ENCODE data around the gene PDK2. TPM values are rescaled to one million over a fixed set of nuclear protein-coding genes. Genes with fewer than 3 reads are reported as not detected.

Gene PDK2
- total RNA-seq, 4 donors from 2014 or later: 31.6 to 70.6 (median 58.1) TPM

DNA sequence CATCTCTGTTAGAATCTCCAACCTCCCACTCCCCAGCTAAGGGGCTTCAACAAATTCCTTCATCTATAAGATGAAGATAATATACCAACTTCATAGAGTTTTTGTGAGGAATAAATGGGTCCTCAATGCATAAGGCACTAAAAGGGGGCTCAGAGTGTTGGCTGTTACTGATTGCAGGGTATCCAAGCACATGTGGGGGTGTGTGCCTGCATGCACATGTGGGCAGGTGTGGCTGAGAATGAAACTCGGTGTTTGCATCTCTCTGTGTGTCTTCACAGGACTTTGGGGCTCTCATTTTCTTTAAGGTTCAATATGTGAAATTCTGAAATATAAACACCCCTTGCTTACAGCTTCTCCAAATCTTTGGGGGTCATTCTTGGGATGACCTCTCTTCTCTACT is 59.5 kb downstream of the PDK2 start:
- H3K27ac ChIP-seq: peak overlapping the region in 3 of 4 donors; percentile 91 to 97 (median 95)
- no peak overlapping the region for H3K4me3 ChIP-seq
- 11 to 33% methylated on average over 1 of the region's 1 CpG for WGBS, 2 donors (ENCODE audit: low coverage in 1 of 2)
- no peaks in the 10 kb centered on the region for H3K27me3 ChIP-seq
- no peaks in the 10 kb centered on the region for H3K36me3 ChIP-seq
- ATAC-seq: no peak
- H3K9me3 ChIP-seq: no peaks in the 10 kb centered on the region
- no peak for TF ChIP-seq POLR2A (IDR thresholded peaks at IDR 0.05)
- TF ChIP-seq EP300 (IDR thresholded peaks at IDR 0.05): no peak
- TF ChIP-seq POLR2AphosphoS5 (IDR thresholded peaks at IDR 0.05): no peak
- peaks cover 0 to 55% (median 27%) of the 10 kb centered on the region in 3 donors for H3K4me1 ChIP-seq

DNA sequence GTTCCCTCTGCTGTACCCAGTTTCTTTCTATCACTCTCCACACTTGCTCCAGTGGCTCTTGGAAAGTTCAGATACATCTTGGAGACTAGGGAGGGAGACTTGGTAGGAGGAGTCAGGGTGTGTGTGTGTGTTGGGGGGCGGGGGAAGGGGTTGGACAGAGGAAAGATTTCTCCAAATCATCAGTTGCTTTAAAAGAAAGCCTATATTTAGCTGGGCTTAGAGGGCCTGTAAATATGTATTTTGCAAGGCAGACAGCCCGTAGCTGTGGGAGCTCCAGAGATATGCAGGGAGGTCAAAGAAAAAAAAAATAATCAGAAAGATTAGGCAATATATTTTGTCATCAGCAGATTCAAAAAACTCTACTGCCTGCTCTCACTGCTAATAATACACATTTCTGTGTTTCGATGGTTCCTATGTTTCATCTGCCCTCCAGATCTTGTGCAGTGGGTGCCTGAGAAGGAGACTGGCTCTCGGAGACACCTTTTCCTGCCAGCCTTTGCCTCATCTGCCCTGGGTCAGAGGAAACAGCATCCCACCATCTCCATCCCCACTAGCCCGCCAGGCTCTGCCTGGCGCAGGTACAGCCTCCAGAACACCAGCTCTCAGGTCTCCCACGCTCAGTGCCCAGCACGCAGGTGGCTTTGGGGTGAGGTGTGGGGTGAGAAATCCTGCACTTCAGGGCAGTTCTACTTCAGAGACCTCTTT is 60.1 kb downstream of the PDK2 start:
- Histone ChIP-seq H3K27ac (peak overlapping the region; percentile 4 to 97 (median 93)), H3K9me3 (no peaks in the 10 kb centered on the region), H3K4me1 (peaks cover 0 to 52% (median 27%) of the 10 kb centered on the region in 3 donors), H3K4me3 (no peak overlapping the region), H3K36me3 (no peaks in the 10 kb centered on the region), H3K27me3 (no peaks in the 10 kb centered on the region)
- ATAC-seq: peak; percentile 26
- 0 to 46% methylated on average over 1 to 7 of the region's 8 CpGs for WGBS, 2 donors (ENCODE audit: low coverage in 1 of 2)
- TF ChIP-seq, protein P1, sequence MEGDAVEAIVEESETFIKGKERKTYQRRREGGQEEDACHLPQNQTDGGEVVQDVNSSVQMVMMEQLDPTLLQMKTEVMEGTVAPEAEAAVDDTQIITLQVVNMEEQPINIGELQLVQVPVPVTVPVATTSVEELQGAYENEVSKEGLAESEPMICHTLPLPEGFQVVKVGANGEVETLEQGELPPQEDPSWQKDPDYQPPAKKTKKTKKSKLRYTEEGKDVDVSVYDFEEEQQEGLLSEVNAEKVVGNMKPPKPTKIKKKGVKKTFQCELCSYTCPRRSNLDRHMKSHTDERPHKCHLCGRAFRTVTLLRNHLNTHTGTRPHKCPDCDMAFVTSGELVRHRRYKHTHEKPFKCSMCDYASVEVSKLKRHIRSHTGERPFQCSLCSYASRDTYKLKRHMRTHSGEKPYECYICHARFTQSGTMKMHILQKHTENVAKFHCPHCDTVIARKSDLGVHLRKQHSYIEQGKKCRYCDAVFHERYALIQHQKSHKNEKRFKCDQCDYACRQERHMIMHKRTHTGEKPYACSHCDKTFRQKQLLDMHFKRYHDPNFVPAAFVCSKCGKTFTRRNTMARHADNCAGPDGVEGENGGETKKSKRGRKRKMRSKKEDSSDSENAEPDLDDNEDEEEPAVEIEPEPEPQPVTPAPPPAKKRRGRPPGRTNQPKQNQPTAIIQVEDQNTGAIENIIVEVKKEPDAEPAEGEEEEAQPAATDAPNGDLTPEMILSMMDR (IDR thresholded peaks at IDR 0.05): no peak
- no peak for TF ChIP-seq POLR2AphosphoS5 (IDR thresholded peaks at IDR 0.05)
- TF ChIP-seq POLR2A (IDR thresholded peaks at IDR 0.05): no peak
- TF ChIP-seq EP300 (IDR thresholded peaks at IDR 0.05): no peak

DNA sequence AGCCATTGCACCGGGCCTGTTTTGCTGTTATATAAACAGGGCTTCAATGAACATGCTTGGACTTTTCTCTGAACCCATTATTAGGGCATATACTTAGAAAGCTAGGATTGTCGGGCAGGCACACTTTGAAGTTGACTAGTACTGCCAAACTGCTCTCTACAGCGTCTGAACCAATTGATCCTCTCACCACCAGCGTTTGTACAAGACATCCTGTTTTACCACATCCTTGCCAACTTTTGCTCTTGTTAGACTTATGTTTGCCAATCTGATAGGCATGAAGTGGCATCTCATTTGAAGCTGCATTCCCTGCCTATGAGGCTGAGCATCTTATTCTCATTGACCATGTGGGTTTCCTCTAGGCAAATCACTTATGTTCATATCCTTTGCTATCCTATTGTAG is 62.7 kb downstream of the PDK2 start:
- no peak overlapping the region for H3K27ac ChIP-seq
- H3K27me3 ChIP-seq: no peaks in the 10 kb centered on the region
- WGBS, 2 donors (ENCODE audit: low coverage in 1 of 2): 64 to 85% methylated on average over 2 to 4 of the region's 4 CpGs
- no peaks in the 10 kb centered on the region for H3K9me3 ChIP-seq
- H3K4me1 ChIP-seq: peaks cover 0 to 55% (median 28%) of the 10 kb centered on the region in 3 donors
- H3K4me3 ChIP-seq: no peak overlapping the region
- TF ChIP-seq EP300 (IDR thresholded peaks at IDR 0.05): no peak
- TF ChIP-seq POLR2A (IDR thresholded peaks at IDR 0.05): no peak
- no peak for TF ChIP-seq POLR2AphosphoS5 (IDR thresholded peaks at IDR 0.05)
- TF ChIP-seq, protein P1 (IDR thresholded peaks at IDR 0.05): no peak
- no peak for ATAC-seq
- no peaks in the 10 kb centered on the region for H3K36me3 ChIP-seq

DNA sequence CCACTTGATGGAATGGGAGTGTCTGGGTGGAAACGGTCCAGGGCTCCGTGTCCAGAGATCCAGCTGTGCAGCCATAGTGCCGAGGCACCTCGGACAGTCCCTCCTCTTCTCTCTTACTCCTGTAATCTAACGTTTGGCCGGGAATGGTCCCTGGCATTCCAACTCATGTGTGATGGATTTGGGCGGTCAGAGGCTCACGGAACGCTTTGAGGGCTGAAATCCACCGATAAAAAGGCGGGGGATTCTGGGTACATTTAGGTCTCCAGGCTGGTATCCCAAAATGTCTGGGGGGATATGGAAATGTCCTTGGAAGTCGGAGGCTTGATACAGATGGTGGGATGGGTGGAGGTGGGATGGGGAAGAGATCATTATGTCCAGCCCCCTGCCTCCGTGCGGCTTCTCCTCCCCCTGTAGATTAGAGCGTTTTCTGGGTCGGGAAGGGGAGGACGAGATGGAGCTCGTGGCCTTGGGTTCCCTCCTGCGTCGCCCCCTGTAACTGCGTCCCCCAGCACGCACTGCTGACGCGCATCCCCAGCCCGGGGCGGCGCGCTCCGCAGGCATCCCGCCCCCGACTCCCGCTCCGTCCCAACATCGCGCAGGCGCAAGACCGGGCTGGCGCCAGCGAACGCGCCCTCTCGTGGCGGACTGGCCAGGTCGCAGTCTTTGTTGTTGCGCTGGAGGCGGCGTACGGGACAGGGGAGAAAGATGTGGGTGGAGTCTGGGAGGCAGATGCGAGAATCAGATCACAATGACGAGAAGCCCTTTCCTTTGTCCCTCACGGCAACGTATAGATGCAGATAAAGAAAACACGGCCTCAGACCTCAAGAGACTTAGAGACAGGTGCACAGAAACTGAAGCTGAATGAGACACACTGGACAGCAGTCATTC is 66.1 kb downstream of the PDK2 start:
- TF ChIP-seq POLR2AphosphoS5 (IDR thresholded peaks at IDR 0.05) (peak; percentile 80), POLR2A (IDR thresholded peaks at IDR 0.05) (peak; percentile 47 to 58), EP300 (IDR thresholded peaks at IDR 0.05) (no peak)
- TF ChIP-seq, protein P1 (IDR thresholded peaks at IDR 0.05): peak; percentile 81 to 98 (median 97)
- no peaks in the 10 kb centered on the region for H3K9me3 ChIP-seq
- no peaks in the 10 kb centered on the region for H3K36me3 ChIP-seq
- peak overlapping the region; percentile 62 to 68 for H3K4me3 ChIP-seq
- H3K27me3 ChIP-seq: no peaks in the 10 kb centered on the region
- peaks cover 0 to 52% (median 13%) of the 10 kb centered on the region in 3 donors for H3K4me1 ChIP-seq
- WGBS, 2 donors (ENCODE audit: low coverage in 1 of 2): 0% methylated on average over 7 to 15 of the region's 53 CpGs
- H3K27ac ChIP-seq: peak overlapping the region; percentile 74 to 88 (median 84)
- ATAC-seq: peak; percentile 94

Other genes starting within 250 kb of the PDK2 start
- not detected for gene TAC4, start 247.3 kb upstream of the PDK2 start, total RNA-seq
- gene DLX4, start 126.2 kb upstream of the PDK2 start, total RNA-seq: under 1 TPM in 1 of 4 donors, not detected in 3; 0.35 TPM
- not detected for gene DLX3, start 100.1 kb upstream of the PDK2 start, total RNA-seq
- gene ITGA3, start 39.2 kb upstream of the PDK2 start, total RNA-seq: 100 to 1,000 TPM in 3 of 4 donors, 10 to 100 TPM in 1; 62.4 to 131 (median 124) TPM
- 1 to 10 TPM; 1.3 to 2.8 (median 2.3) TPM for gene SAMD14, start 34.8 kb downstream of the PDK2 start, total RNA-seq
- gene PPP1R9B, start 55.3 kb downstream of the PDK2 start, total RNA-seq: 10 to 100 TPM; 23.3 to 38.1 (median 30.8) TPM
- 100 to 1,000 TPM in 2 of 4 donors, 10 to 100 TPM in 2; 58.1 to 145 (median 93.4) TPM for gene SGCA, start 70.7 kb downstream of the PDK2 start, total RNA-seq
- gene COL1A1, start 106.3 kb downstream of the PDK2 start, total RNA-seq: 10 to 100 TPM; 14.6 to 92.9 (median 69.7) TPM
- gene TMEM92, start 179.1 kb downstream of the PDK2 start, total RNA-seq: under 1 TPM in 1 of 4 donors, not detected in 3; 0.16 TPM